BE2C (cell line): Measurements from ENCODE around the gene PDIA5.
A peak's percentile ranks its signal among the peaks of the same experiment; 100 is the strongest.

Experiments used
- DNase-seq: peaks from one replicate; pipeline ENCODE4 v3.0.0-alpha.2; 2020
- H3K27me3 ChIP-seq: fragments of 250-450 bp; sonication (Bioruptor Pico); 2 replicates; pipeline ENCODE4 v1.5.1; 2020; ENCODE audit warnings: mild to moderate bottlenecking
- H3K36me3 ChIP-seq: fragments of 250-450 bp; sonication (Bioruptor Pico); 2 replicates; pipeline ENCODE4 v1.5.1; 2020; ENCODE audit warnings: mild to moderate bottlenecking
- H3K4me1 ChIP-seq: fragments of 250-450 bp; sonication (Bioruptor Pico); 2 replicates; pipeline ENCODE4 v1.5.1; 2020
- H3K4me3 ChIP-seq: 2 replicates; pipeline ENCODE4 v1.5.1; 2011; ENCODE audit warnings: low read depth, low read length
- H3K9me3 ChIP-seq: fragments of 250-450 bp; sonication (Bioruptor Pico); 2 replicates; pipeline ENCODE4 v1.5.1; 2020
- CTCF ChIP-seq: IDR thresholded peaks from 2 replicates; pipeline ENCODE4 v1.5.1; 2012; ENCODE audit warnings: mild to moderate bottlenecking, low read depth, low read length

The PDIA5 gene

GRCh38 chr3:123076112-123076495 is 9.3 kb downstream of the PDIA5 start:
- TF ChIP-seq CTCF: no peak
- Histone ChIP-seq H3K4me1 (peaks cover 47% of the 10 kb centered on the region), H3K36me3 (no peaks in the 10 kb centered on the region), H3K27me3 (no peaks in the 10 kb centered on the region), H3K4me3 (no peak overlapping the region), H3K9me3 (no peaks in the 10 kb centered on the region)
- no peak for DNase-seq

DNA sequence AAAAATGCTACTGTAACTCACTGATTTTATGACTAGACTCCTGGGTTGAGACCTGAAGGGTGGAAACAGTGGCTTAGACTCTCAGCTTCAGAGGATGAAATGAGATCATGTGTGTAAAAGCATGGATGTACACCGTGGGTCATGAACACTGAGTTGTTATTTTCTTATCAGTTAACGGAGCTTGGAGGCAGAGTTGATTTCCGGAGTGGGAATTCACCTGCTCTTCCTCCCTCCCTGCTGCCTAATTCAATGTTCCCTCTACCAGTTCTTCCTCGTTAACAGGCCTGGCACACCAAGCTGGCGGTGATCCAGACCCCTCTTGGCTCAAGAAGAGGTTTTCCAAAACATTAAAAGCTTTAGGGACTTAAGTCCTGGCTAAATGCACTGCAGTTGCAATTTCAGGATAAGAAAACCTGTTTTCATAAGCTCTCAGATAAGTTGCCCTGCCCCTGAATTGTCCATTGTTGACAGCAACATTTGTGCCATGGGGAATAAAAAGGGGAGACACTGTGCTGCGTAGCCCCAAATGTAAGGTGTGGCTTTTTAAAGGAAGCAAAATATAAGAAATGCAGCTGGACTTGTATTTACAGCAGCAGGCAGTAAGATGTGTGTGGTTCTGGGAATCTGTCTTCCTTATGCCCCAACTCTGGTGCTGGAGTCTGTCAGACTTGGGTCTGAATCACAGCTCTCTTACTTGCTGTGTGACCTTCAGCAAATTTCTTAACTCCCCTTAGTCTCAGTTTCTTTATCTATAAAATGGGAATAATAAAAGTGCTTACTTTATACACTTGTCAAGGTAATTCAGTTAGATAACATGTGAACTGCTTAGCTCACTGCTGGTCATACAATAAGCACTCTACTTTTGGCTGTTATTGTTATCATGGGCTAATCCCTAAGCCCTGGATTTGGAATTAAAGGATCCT is 9.9 kb downstream of the PDIA5 start:
- H3K36me3 ChIP-seq: no peaks in the 10 kb centered on the region
- peaks cover 45% of the 10 kb centered on the region for H3K4me1 ChIP-seq
- no peaks in the 10 kb centered on the region for H3K27me3 ChIP-seq
- no peaks in the 10 kb centered on the region for H3K9me3 ChIP-seq
- DNase-seq: peak; percentile 88
- no peak for TF ChIP-seq CTCF
- H3K4me3 ChIP-seq: no peak overlapping the region; the same call in 1 of the 2 replicates

- no peak overlapping the region for H3K4me3 ChIP-seq
- H3K27me3 ChIP-seq: no peaks in the 10 kb centered on the region
- no peak for TF ChIP-seq CTCF
- H3K9me3 ChIP-seq: no peaks in the 10 kb centered on the region
- no peak for DNase-seq
- H3K4me1 ChIP-seq: peaks cover 47% of the 10 kb centered on the region
- H3K36me3 ChIP-seq: no peaks in the 10 kb centered on the region
Observed at GRCh38 chr3:123078101-123078500, 11.3 kb downstream of the PDIA5 start.

DNA sequence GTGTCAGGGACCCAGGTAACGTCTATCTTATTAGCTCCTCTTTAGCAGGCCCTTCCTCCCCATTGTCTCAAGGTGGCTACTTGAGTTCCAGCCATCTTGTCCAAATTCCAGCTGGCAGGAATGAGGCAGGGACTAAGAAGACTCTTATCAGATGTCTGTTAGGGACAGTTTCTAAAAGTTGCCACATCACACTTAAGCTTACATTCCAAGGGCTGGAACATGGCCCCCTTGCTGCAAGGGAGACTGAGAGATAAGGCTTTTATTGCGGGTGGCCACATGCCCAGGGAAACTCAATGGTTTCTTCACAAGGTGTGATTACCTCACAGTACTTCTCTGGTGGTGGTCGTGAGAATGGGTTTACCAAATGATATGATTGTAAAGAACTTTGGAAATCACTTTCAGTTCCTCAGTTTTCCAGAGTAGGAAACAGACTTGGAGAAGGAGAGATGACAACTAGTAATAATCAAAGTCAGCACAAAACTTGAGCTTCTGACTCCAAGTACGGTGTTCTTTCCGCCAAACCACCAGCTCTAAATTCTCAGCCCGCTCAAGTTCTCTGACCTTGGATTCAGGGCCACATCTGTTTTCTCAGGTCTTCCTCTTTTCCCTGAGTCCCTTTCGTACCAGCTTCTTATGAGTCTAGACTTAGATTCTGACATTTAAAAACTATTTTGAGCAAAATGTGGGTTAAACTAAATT is 14.2 kb downstream of the PDIA5 start:
- no peak for TF ChIP-seq CTCF
- peaks cover 67% of the 10 kb centered on the region for H3K4me1 ChIP-seq

DNA sequence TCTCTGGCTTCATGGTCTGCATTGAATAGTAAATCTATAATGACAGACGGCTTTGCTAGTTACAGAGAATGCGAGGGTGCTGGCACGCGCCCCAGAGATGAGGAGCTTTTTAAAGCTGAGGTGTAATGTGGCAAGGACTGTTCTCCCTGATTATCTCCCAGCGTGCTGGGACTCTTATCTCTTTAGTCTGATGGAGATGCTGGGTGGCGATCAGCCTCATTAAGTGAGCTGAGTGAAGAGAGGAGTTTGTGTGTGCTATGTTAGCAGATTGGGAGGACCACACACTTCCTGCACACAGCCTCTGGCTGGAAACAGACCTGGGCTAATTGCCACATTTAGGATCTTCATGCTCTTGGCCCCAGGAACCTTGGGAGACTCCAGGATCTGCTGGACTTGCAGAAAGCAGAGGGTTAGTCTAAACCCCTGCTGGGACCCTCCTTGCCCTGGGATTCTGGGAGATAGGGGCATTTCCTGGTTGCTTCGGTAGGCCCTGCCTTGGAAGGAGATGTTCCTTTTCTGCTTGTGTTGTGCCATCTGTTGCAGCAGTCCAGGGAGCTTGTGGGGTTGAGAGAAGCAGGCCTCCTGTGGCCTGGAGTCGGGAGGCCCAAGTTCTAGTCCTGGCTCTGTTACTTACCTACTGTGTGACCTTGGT is 15.0 kb downstream of the PDIA5 start:
- no peak overlapping the region for H3K4me3 ChIP-seq
- no peaks in the 10 kb centered on the region for H3K36me3 ChIP-seq
- no peaks in the 10 kb centered on the region for H3K27me3 ChIP-seq
- no peaks in the 10 kb centered on the region for H3K9me3 ChIP-seq
- peak; percentile 77 for DNase-seq
- peaks cover 67% of the 10 kb centered on the region for H3K4me1 ChIP-seq
- no peak for TF ChIP-seq CTCF

More for the DNA sequence above, 14.2 kb downstream of the PDIA5 start:
- Histone ChIP-seq H3K36me3 (no peaks in the 10 kb centered on the region), H3K9me3 (no peaks in the 10 kb centered on the region), H3K27me3 (no peaks in the 10 kb centered on the region), H3K4me3 (no peak overlapping the region)
- DNase-seq: no peak
